PC-9 (cell line): Measurements from ENCODE around the gene LGI4.

ENCODE experiments used
- EZH2 ChIP-seq: fragments of 200-600 bp; sonication (generic); IDR thresholded peaks from 2 replicates; pipeline ENCODE4 v1.8.0; 2017; ENCODE audit warnings: antibody characterized with exemption, low read depth
- TF ChIP-seq, protein P1 (sequence below): fragments of 200-600 bp; sonication (generic); conservative IDR thresholded peaks from 2 replicates; pipeline ENCODE4 v1.6.1; 2017; ENCODE audit warnings: mixed run types, antibody characterized with exemption, mild to moderate bottlenecking, moderate library complexity

GRCh38 chr19:35098413-35099049 lies 36.3 kb downstream of the LGI4 start:
- TF ChIP-seq, protein P1, sequence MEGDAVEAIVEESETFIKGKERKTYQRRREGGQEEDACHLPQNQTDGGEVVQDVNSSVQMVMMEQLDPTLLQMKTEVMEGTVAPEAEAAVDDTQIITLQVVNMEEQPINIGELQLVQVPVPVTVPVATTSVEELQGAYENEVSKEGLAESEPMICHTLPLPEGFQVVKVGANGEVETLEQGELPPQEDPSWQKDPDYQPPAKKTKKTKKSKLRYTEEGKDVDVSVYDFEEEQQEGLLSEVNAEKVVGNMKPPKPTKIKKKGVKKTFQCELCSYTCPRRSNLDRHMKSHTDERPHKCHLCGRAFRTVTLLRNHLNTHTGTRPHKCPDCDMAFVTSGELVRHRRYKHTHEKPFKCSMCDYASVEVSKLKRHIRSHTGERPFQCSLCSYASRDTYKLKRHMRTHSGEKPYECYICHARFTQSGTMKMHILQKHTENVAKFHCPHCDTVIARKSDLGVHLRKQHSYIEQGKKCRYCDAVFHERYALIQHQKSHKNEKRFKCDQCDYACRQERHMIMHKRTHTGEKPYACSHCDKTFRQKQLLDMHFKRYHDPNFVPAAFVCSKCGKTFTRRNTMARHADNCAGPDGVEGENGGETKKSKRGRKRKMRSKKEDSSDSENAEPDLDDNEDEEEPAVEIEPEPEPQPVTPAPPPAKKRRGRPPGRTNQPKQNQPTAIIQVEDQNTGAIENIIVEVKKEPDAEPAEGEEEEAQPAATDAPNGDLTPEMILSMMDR, result no peak
- TF ChIP-seq EZH2, result no peak
